ENCODE results near the gene DENND4C. TPM values are rescaled to one million over a fixed set of nuclear protein-coding genes. Genes with fewer than 3 reads are reported as not detected.

DENND4C gene
- total RNA-seq, 1 experiment from 2014 or later: 29.5 TPM

DNA sequence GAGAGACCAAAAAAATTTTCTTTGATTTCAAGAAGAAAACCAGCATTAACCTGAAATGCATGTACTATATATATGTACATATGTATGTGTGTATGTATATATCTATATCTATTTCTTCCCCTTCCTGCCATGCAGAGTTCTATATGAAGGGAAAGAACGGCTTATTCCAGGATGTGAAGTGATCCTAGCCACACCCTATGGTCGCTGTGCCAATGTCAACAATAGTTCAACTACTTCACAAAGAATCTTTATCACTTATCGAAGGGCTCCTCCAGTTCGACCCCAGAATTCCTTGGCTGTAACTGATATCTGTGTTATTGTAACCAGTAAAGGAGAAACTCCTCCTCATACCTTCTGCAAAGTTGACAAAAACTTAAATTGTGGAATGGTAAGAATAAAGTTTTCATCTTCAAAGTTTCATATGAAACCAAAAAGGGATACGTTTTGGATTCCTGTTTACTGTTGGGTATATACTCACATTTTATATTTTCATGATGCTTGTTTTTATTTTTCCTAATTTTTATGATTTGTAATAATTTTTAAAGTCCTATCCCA, 56.2 kb downstream of the DENND4C start:
- H3K27me3 ChIP-seq (ENCODE audit: insufficient read depth, low read depth): no peaks in the 10 kb centered on the region
- no peaks in the 10 kb centered on the region; the same call in 1 of the 2 replicates for H3K36me3 ChIP-seq (ENCODE audit: low read depth)
- no peaks in the 10 kb centered on the region for H3K4me1 ChIP-seq (replicated peaks; ENCODE audit: insufficient read depth)
- H4K20me1 ChIP-seq (ENCODE audit: insufficient read depth): 0 out of 2 replicates have a peak, but pooled peaks cover 2% of the 10 kb centered on the region
- no peaks in the 10 kb centered on the region for H3K79me2 ChIP-seq (ENCODE audit: low read depth)
- intact Hi-C loops (cut with micrococcal nuclease; ENCODE audit: unreplicated experiment): loop anchor here (5.0 kb wide), 1 partner anchor 104 kb away; no protein-coding TSS in a partner anchor
- ChIA-PET CTCF (no interaction called here), POLR2A (ENCODE audit: unreplicated experiment) (no interaction called here)
- no peak overlapping the region for H2AFZ ChIP-seq
- no peak for DNase-seq
- H3F3A ChIP-seq (ENCODE audit: insufficient read depth, low read depth): no peaks in the 10 kb centered on the region
- H3K27ac ChIP-seq: no peak overlapping the region
- BruUV-seq (replicated peaks): no TSS peak
- H3K9me3 ChIP-seq (ENCODE audit: insufficient read depth, low read depth): no peaks in the 10 kb centered on the region
- TF ChIP-seq, protein P1, sequence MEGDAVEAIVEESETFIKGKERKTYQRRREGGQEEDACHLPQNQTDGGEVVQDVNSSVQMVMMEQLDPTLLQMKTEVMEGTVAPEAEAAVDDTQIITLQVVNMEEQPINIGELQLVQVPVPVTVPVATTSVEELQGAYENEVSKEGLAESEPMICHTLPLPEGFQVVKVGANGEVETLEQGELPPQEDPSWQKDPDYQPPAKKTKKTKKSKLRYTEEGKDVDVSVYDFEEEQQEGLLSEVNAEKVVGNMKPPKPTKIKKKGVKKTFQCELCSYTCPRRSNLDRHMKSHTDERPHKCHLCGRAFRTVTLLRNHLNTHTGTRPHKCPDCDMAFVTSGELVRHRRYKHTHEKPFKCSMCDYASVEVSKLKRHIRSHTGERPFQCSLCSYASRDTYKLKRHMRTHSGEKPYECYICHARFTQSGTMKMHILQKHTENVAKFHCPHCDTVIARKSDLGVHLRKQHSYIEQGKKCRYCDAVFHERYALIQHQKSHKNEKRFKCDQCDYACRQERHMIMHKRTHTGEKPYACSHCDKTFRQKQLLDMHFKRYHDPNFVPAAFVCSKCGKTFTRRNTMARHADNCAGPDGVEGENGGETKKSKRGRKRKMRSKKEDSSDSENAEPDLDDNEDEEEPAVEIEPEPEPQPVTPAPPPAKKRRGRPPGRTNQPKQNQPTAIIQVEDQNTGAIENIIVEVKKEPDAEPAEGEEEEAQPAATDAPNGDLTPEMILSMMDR (conservative IDR thresholded peaks at IDR 0.05): no peak
- no peak for TF ChIP-seq EZH2 (IDR thresholded peaks at IDR 0.05; ENCODE audit: low read depth)
- H3K4me2 ChIP-seq: no peak overlapping the region
- H3K9me2 ChIP-seq (ENCODE audit: insufficient read depth): no peaks in the 10 kb centered on the region
- no peak overlapping the region for H3K4me3 ChIP-seq

DNA sequence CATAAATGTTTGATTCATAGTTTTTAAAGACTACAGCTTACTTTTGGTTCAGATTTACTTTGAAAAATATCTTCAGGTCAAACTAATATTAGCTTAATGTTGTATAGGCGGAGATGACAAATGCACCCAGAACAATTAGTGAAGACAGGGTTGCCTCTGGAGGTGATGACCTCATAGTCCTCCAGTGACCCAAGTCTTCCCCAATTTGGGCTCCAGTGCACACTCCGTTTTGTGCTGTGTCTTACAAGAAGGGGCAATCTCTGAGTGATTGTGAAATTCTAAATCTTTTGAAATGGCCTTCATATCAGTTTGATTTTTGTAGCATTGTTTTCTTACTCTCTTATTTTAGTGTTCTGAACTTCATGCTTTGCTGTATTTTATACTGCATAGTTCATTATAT, 57.6 kb downstream of the DENND4C start:
- intact Hi-C loops (cut with micrococcal nuclease; ENCODE audit: unreplicated experiment): loop anchor here (5.0 kb wide), 1 partner anchor 106 kb away; no protein-coding TSS in a partner anchor
- no peaks in the 10 kb centered on the region for H3K27me3 ChIP-seq (ENCODE audit: insufficient read depth, low read depth)
- DNase-seq: no peak
- ChIA-PET POLR2A (ENCODE audit: unreplicated experiment) (no interaction called here), CTCF (no interaction called here)
- H3K27ac ChIP-seq: no peak overlapping the region
- no TSS peak for BruUV-seq (replicated peaks)
- H3K79me2 ChIP-seq (ENCODE audit: low read depth): no peaks in the 10 kb centered on the region
- H3F3A ChIP-seq (ENCODE audit: insufficient read depth, low read depth): no peaks in the 10 kb centered on the region
- H4K20me1 ChIP-seq (ENCODE audit: insufficient read depth): 0 out of 2 replicates have a peak, but pooled peaks cover 2% of the 10 kb centered on the region
- no peak overlapping the region for H3K4me3 ChIP-seq
- H3K9me2 ChIP-seq (ENCODE audit: insufficient read depth): no peaks in the 10 kb centered on the region
- no peak overlapping the region for H2AFZ ChIP-seq
- TF ChIP-seq, protein P1 (conservative IDR thresholded peaks at IDR 0.05): no peak
- TF ChIP-seq EZH2 (IDR thresholded peaks at IDR 0.05; ENCODE audit: low read depth): no peak
- no peaks in the 10 kb centered on the region; the same call in 1 of the 2 replicates for H3K36me3 ChIP-seq (ENCODE audit: low read depth)
- no peak overlapping the region for H3K4me2 ChIP-seq
- no peaks in the 10 kb centered on the region for H3K9me3 ChIP-seq (ENCODE audit: insufficient read depth, low read depth)
- no peaks in the 10 kb centered on the region for H3K4me1 ChIP-seq (replicated peaks; ENCODE audit: insufficient read depth)

DNA sequence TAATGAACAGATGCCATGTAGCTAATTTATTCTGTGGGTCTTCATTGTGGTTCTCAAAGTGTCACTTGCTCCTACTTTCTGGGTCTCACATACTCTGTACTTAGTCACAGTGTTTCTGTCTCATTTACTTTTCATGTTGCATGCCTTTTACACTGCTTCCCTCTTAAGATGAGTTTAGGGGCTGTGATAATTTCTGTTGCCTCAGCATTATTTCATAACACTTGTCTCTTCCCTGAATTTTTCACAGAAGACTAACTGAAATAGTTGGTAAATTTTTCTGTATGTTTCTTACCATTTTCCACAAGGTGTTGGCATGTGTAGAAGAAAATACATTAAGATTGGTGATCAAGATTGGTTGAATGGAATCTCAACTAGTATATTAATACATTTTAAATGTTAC, 59.6 kb downstream of the DENND4C start:
- TF ChIP-seq, protein P1 (conservative IDR thresholded peaks at IDR 0.05): no peak
- TF ChIP-seq EZH2 (IDR thresholded peaks at IDR 0.05; ENCODE audit: low read depth): no peak
- H3K9me2 ChIP-seq (ENCODE audit: insufficient read depth): no peaks in the 10 kb centered on the region
- no peaks in the 10 kb centered on the region; the same call in 1 of the 2 replicates for H3K36me3 ChIP-seq (ENCODE audit: low read depth)
- no peaks in the 10 kb centered on the region for H3F3A ChIP-seq (ENCODE audit: insufficient read depth, low read depth)
- H3K27me3 ChIP-seq (ENCODE audit: insufficient read depth, low read depth): no peaks in the 10 kb centered on the region
- H2AFZ ChIP-seq: no peak overlapping the region
- no peak for DNase-seq
- no peaks in the 10 kb centered on the region for H3K9me3 ChIP-seq (ENCODE audit: insufficient read depth, low read depth)
- no peaks in the 10 kb centered on the region for H3K79me2 ChIP-seq (ENCODE audit: low read depth)
- BruUV-seq (replicated peaks): no TSS peak
- no peak overlapping the region for H3K27ac ChIP-seq
- intact Hi-C loops (cut with micrococcal nuclease; ENCODE audit: unreplicated experiment): no loop called here
- no peaks in the 10 kb centered on the region for H3K4me1 ChIP-seq (replicated peaks; ENCODE audit: insufficient read depth)
- ChIA-PET CTCF (no interaction called here), POLR2A (ENCODE audit: unreplicated experiment) (no interaction called here)
- no peak overlapping the region for H3K4me2 ChIP-seq
- 0 out of 2 replicates have a peak, but pooled peaks cover 2% of the 10 kb centered on the region for H4K20me1 ChIP-seq (ENCODE audit: insufficient read depth)
- no peak overlapping the region for H3K4me3 ChIP-seq

Data from PC-9 (cell line).